Glutamatergic neuron (in vitro differentiated cells): Measurements from ENCODE around the gene KIF15. TPM values are rescaled to one million over a fixed set of nuclear protein-coding genes. Genes with fewer than 3 reads are reported as not detected.

Source experiments
- DNase-seq: peaks from one replicate; pipeline ENCODE4 v3.0.0; 2022
- H3K27ac Mint-ChIP-seq: one replicate; pipeline ENCODE4 v1.8.0; 2020; ENCODE audit warnings: mild to moderate bottlenecking, mixed read lengths, inconsistent platforms; ENCODE audit not compliant: unreplicated experiment
- H3K27me3 Mint-ChIP-seq: one replicate; pipeline ENCODE4 v1.8.0; 2020; ENCODE audit warnings: mild to moderate bottlenecking, moderate library complexity, mixed read lengths, inconsistent platforms; ENCODE audit not compliant: unreplicated experiment
- H3K36me3 Mint-ChIP-seq: one replicate; pipeline ENCODE4 v1.8.0; 2020; ENCODE audit warnings: mild to moderate bottlenecking, mixed read lengths, inconsistent platforms; ENCODE audit not compliant: unreplicated experiment
- H3K4me1 Mint-ChIP-seq: one replicate; pipeline ENCODE4 v1.8.0; 2020; ENCODE audit warnings: mild to moderate bottlenecking, low read depth, mixed read lengths, inconsistent platforms; ENCODE audit not compliant: unreplicated experiment
- H3K4me3 Mint-ChIP-seq: one replicate; pipeline ENCODE4 v1.8.0; 2020; ENCODE audit warnings: mild to moderate bottlenecking, mixed read lengths, inconsistent platforms; ENCODE audit not compliant: unreplicated experiment
- H3K9me3 Mint-ChIP-seq: one replicate; pipeline ENCODE4 v1.8.0; 2020; ENCODE audit warnings: mild to moderate bottlenecking, moderate library complexity, mixed read lengths, inconsistent platforms; ENCODE audit not compliant: unreplicated experiment
- CTCF ChIP-seq: fragments of 200-600 bp; sonication (generic); IDR thresholded peaks from one replicate; pipeline ENCODE4 v1.5.0; 2021; ENCODE audit not compliant: partially characterized antibody, unreplicated experiment
- total RNA-seq: library from RNA; stranded (reverse); fragmentation: NEBNext Ultra II Directional; extraction: Animal tissue kit (Norgen Biotek cat#: 25700); gene quantifications from one replicate; pipeline ENCODE4 v1.2.1, GENCODE V29; 2021; ENCODE audit not compliant: unreplicated experiment

KIF15 gene
- total RNA-seq, 1 donor from 2014 or later, result 5.8 TPM

- H3K36me3 Mint-ChIP-seq, result no peaks in the 10 kb centered on the region
- H3K27ac Mint-ChIP-seq, result no peak overlapping the region
- no peak for DNase-seq
- H3K9me3 Mint-ChIP-seq, result peaks cover 6% of the 10 kb centered on the region
- H3K4me3 Mint-ChIP-seq, result no peak overlapping the region
- H3K27me3 Mint-ChIP-seq, result peaks cover 1% of the 10 kb centered on the region
- no peaks in the 10 kb centered on the region for H3K4me1 Mint-ChIP-seq
- TF ChIP-seq CTCF, result no peak
Measured at GRCh38 chr3:44887101-44887500, 125.5 kb downstream of the KIF15 start.

- Mint-ChIP-seq H3K4me3 (no peak overlapping the region), H3K27ac (no peak overlapping the region)
Measured at GRCh38 chr3:44890258-44890657, 128.7 kb downstream of the KIF15 start.

GRCh38 chr3:44890852-44891251 is 129.3 kb downstream of the KIF15 start:
- Mint-ChIP-seq H3K9me3 (peaks cover 4% of the 10 kb centered on the region), H3K4me3 (no peak overlapping the region), H3K36me3 (no peaks in the 10 kb centered on the region), H3K4me1 (no peaks in the 10 kb centered on the region), H3K27ac (no peak overlapping the region), H3K27me3 (no peaks in the 10 kb centered on the region)
- TF ChIP-seq CTCF, result no peak
- DNase-seq, result no peak

More at GRCh38 chr3:44890258-44890657, 128.7 kb downstream of the KIF15 start:
- H3K27me3 Mint-ChIP-seq, result no peaks in the 10 kb centered on the region
- peaks cover 4% of the 10 kb centered on the region for H3K9me3 Mint-ChIP-seq
- no peak for TF ChIP-seq CTCF
- no peaks in the 10 kb centered on the region for H3K36me3 Mint-ChIP-seq
- H3K4me1 Mint-ChIP-seq, result no peaks in the 10 kb centered on the region
- DNase-seq, result no peak

- no peak for TF ChIP-seq CTCF
- Mint-ChIP-seq H3K27me3 (no peaks in the 10 kb centered on the region), H3K4me1 (no peaks in the 10 kb centered on the region), H3K9me3 (peaks cover 4% of the 10 kb centered on the region), H3K27ac (no peak overlapping the region), H3K36me3 (no peaks in the 10 kb centered on the region), H3K4me3 (no peak overlapping the region)
- no peak for DNase-seq
Measured at GRCh38 chr3:44892689-44893088, 131.1 kb downstream of the KIF15 start.

- no peaks in the 10 kb centered on the region for H3K27me3 Mint-ChIP-seq
- H3K4me3 Mint-ChIP-seq, result no peak overlapping the region
- no peak overlapping the region for H3K27ac Mint-ChIP-seq
- no peak for TF ChIP-seq CTCF
- H3K36me3 Mint-ChIP-seq, result no peaks in the 10 kb centered on the region
- DNase-seq, result no peak
- H3K9me3 Mint-ChIP-seq, result peaks cover 4% of the 10 kb centered on the region
- no peaks in the 10 kb centered on the region for H3K4me1 Mint-ChIP-seq
Measured at GRCh38 chr3:44893097-44893496, 131.5 kb downstream of the KIF15 start.
